ENCODE measurements around the gene FLRT2.

DNA sequence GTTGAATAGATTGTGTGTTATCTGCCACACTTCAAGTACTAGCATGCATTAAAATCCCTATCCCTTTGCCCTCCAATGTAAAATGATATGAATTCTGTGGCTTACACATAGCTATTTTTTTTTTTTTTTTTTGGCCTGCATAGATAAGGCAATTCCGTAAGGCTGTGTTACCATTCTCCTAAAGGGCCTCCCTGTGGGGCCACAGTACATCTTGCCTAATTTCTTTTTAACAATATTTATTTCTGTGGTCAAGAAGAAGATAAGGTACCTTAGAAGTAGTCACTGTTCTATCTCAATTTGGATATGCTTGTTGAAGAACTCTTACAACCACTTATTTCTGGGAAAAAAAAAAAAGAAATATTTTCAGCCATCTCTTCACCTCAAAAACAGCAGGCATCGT, 19.8 kb downstream of the FLRT2 start:
- TF ChIP-seq, protein P1, sequence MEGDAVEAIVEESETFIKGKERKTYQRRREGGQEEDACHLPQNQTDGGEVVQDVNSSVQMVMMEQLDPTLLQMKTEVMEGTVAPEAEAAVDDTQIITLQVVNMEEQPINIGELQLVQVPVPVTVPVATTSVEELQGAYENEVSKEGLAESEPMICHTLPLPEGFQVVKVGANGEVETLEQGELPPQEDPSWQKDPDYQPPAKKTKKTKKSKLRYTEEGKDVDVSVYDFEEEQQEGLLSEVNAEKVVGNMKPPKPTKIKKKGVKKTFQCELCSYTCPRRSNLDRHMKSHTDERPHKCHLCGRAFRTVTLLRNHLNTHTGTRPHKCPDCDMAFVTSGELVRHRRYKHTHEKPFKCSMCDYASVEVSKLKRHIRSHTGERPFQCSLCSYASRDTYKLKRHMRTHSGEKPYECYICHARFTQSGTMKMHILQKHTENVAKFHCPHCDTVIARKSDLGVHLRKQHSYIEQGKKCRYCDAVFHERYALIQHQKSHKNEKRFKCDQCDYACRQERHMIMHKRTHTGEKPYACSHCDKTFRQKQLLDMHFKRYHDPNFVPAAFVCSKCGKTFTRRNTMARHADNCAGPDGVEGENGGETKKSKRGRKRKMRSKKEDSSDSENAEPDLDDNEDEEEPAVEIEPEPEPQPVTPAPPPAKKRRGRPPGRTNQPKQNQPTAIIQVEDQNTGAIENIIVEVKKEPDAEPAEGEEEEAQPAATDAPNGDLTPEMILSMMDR (IDR thresholded peaks at IDR 0.05), result no peak
- TF ChIP-seq HOXA7 (CRISPR knock-in tag; IDR thresholded peaks at IDR 0.05) (no peak), PHF8 (IDR thresholded peaks at IDR 0.05; ENCODE audit: borderline replicate concordance, low read depth) (no peak), POLR2A (IDR thresholded peaks at IDR 0.05; ENCODE audit: low read length) (no peak), RAD21 (conservative IDR thresholded peaks at IDR 0.05 in 1 of 2, IDR thresholded peaks at IDR 0.05 in 1 of 2) (no peak), CBX8 (IDR thresholded peaks at IDR 0.05) (no peak), JUNB (IDR thresholded peaks at IDR 0.05) (no peak), CEBPB (IDR thresholded peaks at IDR 0.05) (no peak)
